Natural killer cell (primary cell): ENCODE results near the gene CDC123. TPM values are rescaled to one million over a fixed set of nuclear protein-coding genes. Genes with fewer than 3 reads are reported as not detected.

ENCODE experiments used
- ATAC-seq, 3 donors: fragments of 150-1000 bp in 2 of 3; fragments of 200-7000 bp in 1 of 3; cut with Tn5 transposase; 1 replicate in 1 of 3; 2 replicates in 2 of 3; pipeline ENCODE4 v1.10.0; 2021; ENCODE audit warnings: mild to moderate bottlenecking in 2 of 3, moderate library complexity in 2 of 3
- DNase-seq, 2 donors: peaks; one replicate each; pipeline versions ENCODE4 v3.0.0 to v3.0.0-alpha.2; 2013 to 2021; ENCODE audit warnings: mixed read lengths in 1 of 2
- H3K27ac ChIP-seq: one replicate; pipeline ENCODE4 v1.5.1; 2013; ENCODE audit warnings: mild to moderate bottlenecking, low read length
- H3K27me3 ChIP-seq: one replicate; pipeline ENCODE4 v1.6.1; 2013; ENCODE audit warnings: low read length; ENCODE audit not compliant: control insufficient read depth, insufficient read depth
- H3K36me3 ChIP-seq: one replicate; pipeline ENCODE4 v1.6.1; 2013; ENCODE audit warnings: low read length; ENCODE audit not compliant: control insufficient read depth, insufficient read depth
- H3K4me1 ChIP-seq: one replicate; pipeline ENCODE4 v1.6.1; 2013; ENCODE audit warnings: low read length; ENCODE audit not compliant: control insufficient read depth, insufficient read depth
- H3K4me3 ChIP-seq: one replicate; pipeline ENCODE4 v1.5.1; 2013; ENCODE audit warnings: low read length
- H3K9me3 ChIP-seq: one replicate; pipeline ENCODE4 v1.6.1; 2013; ENCODE audit warnings: low read length; ENCODE audit not compliant: control insufficient read depth, insufficient read depth
- H3K27ac Mint-ChIP-seq, 2 donors: one replicate each; pipeline ENCODE4 v1.8.0; 2022; ENCODE audit warnings: mild to moderate bottlenecking in 2 of 2, mixed read lengths in 2 of 2, moderate library complexity in 1 of 2
- H3K27me3 Mint-ChIP-seq, 2 donors: one replicate each; pipeline ENCODE4 v1.8.0; 2022; ENCODE audit warnings: low read depth in 2 of 2, mixed read lengths in 2 of 2
- H3K36me3 Mint-ChIP-seq: one replicate; pipeline ENCODE4 v1.8.0; 2022; ENCODE audit warnings: mixed read lengths
- H3K4me1 Mint-ChIP-seq, 2 donors: one replicate each; pipeline ENCODE4 v1.8.0; 2022; ENCODE audit warnings: mixed read lengths in 2 of 2
- H3K4me3 Mint-ChIP-seq: one replicate; pipeline ENCODE4 v1.8.0; 2022; ENCODE audit warnings: mild to moderate bottlenecking, moderate library complexity, mixed read lengths
- H3K9me3 Mint-ChIP-seq, 2 donors: one replicate each; pipeline ENCODE4 v1.8.0; 2022; ENCODE audit warnings: mixed read lengths in 2 of 2
- WGBS: methylation state at CpG from one replicate; pipeline ENCODE4 v1.1.7; 2013; ENCODE audit warnings: missing lambda C conversion rate; ENCODE audit not compliant: insufficient coverage; 5-methylcytosine and 5-hydroxymethylcytosine counted together
- intact Hi-C: fragments of 100-400 bp; cut with micrococcal nuclease; formaldehyde crosslinking; loops from one replicate; pipeline ENCODE4 v1.14.2; 2022
- total RNA-seq, 4 donors: library from RNA; stranded (reverse); fragments of 120-200 nt in 1 of 4; gene quantifications; one replicate each; pipeline versions ENCODE4 v1.2.3 to v1.2.4, GENCODE V29; 2013 to 2022
- TF ChIP-seq, protein P1 (sequence below): fragments of 200-600 bp; IDR thresholded peaks from one replicate; pipeline ENCODE4 v1.8.0; 2022; ENCODE audit warnings: antibody characterized with exemption

The CDC123 gene
- total RNA-seq, 3 donors from 2014 or later (not counting 1 experiment from before 2014, with no cell fraction given), result 45.8 to 53.3 (median 47.6) TPM

DNA sequence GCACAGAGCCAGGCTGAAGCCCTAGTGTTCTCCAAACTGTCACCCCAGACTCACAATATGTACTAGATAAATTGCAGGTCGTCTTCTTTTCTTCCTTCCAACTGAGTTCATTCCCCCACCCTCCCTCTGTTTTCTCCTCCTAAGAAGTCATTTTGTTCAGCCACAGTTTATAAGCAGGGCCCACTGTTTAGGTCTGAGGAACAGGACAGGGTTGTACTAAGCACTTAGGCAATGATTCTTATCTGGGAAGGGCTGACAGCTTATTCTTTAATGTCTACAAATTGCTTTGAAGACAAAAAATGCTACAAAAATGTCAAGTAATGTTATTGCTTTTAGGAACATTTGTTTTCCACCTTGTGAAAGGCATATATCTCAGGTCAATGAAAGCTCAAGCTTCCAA is 59.1 kb downstream of the CDC123 start:
- peaks cover 2% of the 10 kb centered on the region for H3K27me3 ChIP-seq
- WGBS, result 89% methylated on average over 1 of the region's 1 CpG
- Mint-ChIP-seq H3K27ac (no peak overlapping the region), H3K27me3 (peaks cover 3 to 7% of the 10 kb centered on the region in 2 donors), H3K4me3 (no peak overlapping the region), H3K36me3 (peaks cover 2% of the 10 kb centered on the region), H3K4me1 (no peaks in the 10 kb centered on the region), H3K9me3 (no peaks in the 10 kb centered on the region)
- TF ChIP-seq, protein P1, sequence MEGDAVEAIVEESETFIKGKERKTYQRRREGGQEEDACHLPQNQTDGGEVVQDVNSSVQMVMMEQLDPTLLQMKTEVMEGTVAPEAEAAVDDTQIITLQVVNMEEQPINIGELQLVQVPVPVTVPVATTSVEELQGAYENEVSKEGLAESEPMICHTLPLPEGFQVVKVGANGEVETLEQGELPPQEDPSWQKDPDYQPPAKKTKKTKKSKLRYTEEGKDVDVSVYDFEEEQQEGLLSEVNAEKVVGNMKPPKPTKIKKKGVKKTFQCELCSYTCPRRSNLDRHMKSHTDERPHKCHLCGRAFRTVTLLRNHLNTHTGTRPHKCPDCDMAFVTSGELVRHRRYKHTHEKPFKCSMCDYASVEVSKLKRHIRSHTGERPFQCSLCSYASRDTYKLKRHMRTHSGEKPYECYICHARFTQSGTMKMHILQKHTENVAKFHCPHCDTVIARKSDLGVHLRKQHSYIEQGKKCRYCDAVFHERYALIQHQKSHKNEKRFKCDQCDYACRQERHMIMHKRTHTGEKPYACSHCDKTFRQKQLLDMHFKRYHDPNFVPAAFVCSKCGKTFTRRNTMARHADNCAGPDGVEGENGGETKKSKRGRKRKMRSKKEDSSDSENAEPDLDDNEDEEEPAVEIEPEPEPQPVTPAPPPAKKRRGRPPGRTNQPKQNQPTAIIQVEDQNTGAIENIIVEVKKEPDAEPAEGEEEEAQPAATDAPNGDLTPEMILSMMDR, result no peak
- no peak overlapping the region for H3K4me3 ChIP-seq
- H3K27ac ChIP-seq, result no peak overlapping the region
- no peaks in the 10 kb centered on the region for H3K4me1 ChIP-seq
- intact Hi-C loops, result no loop called here
- no peaks in the 10 kb centered on the region for H3K9me3 ChIP-seq
- H3K36me3 ChIP-seq, result peaks cover 5% of the 10 kb centered on the region
- ATAC-seq (no peak), DNase-seq (no peak)

DNA sequence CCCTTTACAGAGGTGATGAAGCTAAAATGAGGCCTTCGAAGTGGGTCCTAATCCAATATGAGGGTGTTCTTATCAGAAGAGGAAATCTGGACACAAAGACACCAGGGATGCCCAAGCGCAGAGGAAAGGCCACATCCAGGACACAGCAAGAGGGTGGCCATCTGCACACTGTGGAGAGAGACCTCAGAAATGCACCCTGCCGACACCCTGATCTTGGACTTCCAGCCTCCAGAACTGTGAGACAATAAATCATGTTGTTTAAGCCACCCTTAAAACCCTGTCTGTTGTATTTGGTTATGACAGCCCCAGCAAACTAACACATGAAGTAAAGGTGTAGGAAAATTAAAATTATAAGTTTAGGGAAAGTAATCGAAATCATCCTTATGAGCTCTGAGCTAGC is 64.0 kb downstream of the CDC123 start:
- ATAC-seq (no peak), DNase-seq (no peak)
- intact Hi-C loops, result loop anchor here (5.0 kb wide), 1 partner anchor 642 kb away; no protein-coding TSS in a partner anchor
- Mint-ChIP-seq H3K4me3 (no peak overlapping the region), H3K36me3 (no peaks in the 10 kb centered on the region), H3K27me3 (peaks cover 15 to 17% of the 10 kb centered on the region in 2 donors), H3K27ac (no peak overlapping the region), H3K4me1 (peaks cover 25% of the 10 kb centered on the region in 2 donors), H3K9me3 (no peaks in the 10 kb centered on the region)
- Histone ChIP-seq H3K9me3 (no peaks in the 10 kb centered on the region), H3K27ac (no peak overlapping the region), H3K27me3 (peaks cover 5% of the 10 kb centered on the region), H3K4me1 (peaks cover 33% of the 10 kb centered on the region), H3K4me3 (no peak overlapping the region), H3K36me3 (no peaks in the 10 kb centered on the region)
- WGBS, result 97% methylated on average over 4 of the region's 4 CpGs
- TF ChIP-seq, protein P1, result no peak

DNA sequence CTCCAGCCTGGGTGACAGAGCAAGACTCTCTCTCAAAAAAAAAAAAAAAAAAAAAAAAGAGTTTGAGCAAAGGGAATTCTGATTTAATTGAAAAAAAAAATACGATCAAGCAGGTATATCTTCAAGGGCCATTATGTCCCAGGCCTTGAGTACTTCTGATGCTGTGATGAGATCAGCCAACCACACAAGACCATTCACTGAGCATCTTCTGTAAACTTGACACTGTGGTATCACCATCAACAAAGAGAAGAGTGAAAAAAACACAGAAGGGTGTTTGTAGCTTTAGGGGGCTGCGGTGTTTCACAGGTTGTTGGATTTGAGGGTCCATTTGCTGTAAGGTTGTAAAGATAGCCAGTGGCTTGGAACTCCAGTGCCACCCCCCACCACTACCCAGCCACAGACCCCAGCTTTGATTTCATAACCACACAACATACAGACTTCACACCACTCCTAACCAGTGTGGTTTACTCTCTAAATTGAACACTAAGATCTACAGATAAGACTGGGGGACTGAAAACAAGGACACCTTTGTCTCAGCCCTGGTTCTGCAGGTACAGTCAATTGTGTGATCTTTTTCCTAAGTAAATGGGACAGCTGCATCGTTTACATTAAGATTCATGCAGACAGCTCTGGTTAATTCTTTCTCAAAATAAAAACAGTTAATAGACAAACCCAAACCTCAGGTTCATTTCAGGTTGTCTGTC is 66.4 kb downstream of the CDC123 start:
- Histone ChIP-seq H3K4me1 (peaks cover 46% of the 10 kb centered on the region), H3K4me3 (no peak overlapping the region), H3K27ac (no peak overlapping the region), H3K9me3 (no peaks in the 10 kb centered on the region), H3K36me3 (no peaks in the 10 kb centered on the region), H3K27me3 (peaks cover 5% of the 10 kb centered on the region)
- Mint-ChIP-seq H3K36me3 (no peaks in the 10 kb centered on the region), H3K4me3 (no peak overlapping the region), H3K27me3 (peaks cover 15 to 26% of the 10 kb centered on the region in 2 donors), H3K9me3 (no peaks in the 10 kb centered on the region), H3K27ac (peak overlapping the region in 1 of 2 donors; percentile 52), H3K4me1 (peaks cover 25 to 30% of the 10 kb centered on the region in 2 donors)
- TF ChIP-seq, protein P1, result no peak
- intact Hi-C loops, result loop anchor here (2.0 to 5.0 kb wide), 2 partner anchors 186 to 640 kb away; no protein-coding TSS in a partner anchor
- peak; percentile 28 to 39 for DNase-seq
- peak; percentile 25 to 72 (median 49) for ATAC-seq
- WGBS, result 28% methylated on average over 2 of the region's 3 CpGs
